ENCODE results near the gene GABPA. TPM values are rescaled to one million over a fixed set of nuclear protein-coding genes. Genes with fewer than 3 reads are reported as not detected.

GABPA gene
- total RNA-seq, 1 donor from 2014 or later: 23.8 TPM

GRCh38 chr21:25752416-25752815 lies 17.6 kb downstream of the GABPA start:
- no peaks in the 10 kb centered on the region for H3K9me3 Mint-ChIP-seq (ENCODE audit: unreplicated experiment)
- DNase-seq (ENCODE audit: extremely low spot score, unreplicated experiment): no peak
- H3K4me1 Mint-ChIP-seq (ENCODE audit: unreplicated experiment): peaks cover 28% of the 10 kb centered on the region
- peak overlapping the region; percentile 66 for H3K27ac Mint-ChIP-seq (ENCODE audit: unreplicated experiment)
- H3K36me3 Mint-ChIP-seq (ENCODE audit: unreplicated experiment): peaks cover 40% of the 10 kb centered on the region
- H3K27me3 Mint-ChIP-seq (ENCODE audit: unreplicated experiment): no peaks in the 10 kb centered on the region
- no peak overlapping the region for H3K4me3 Mint-ChIP-seq (ENCODE audit: unreplicated experiment)
- no peak for TF ChIP-seq CTCF (IDR thresholded peaks at IDR 0.05)

GRCh38 chr21:25756190-25756932 lies 21.6 kb downstream of the GABPA start:
- Mint-ChIP-seq H3K36me3 (ENCODE audit: unreplicated experiment) (peaks cover 54% of the 10 kb centered on the region), H3K4me1 (ENCODE audit: unreplicated experiment) (peaks cover 26% of the 10 kb centered on the region), H3K9me3 (ENCODE audit: unreplicated experiment) (no peaks in the 10 kb centered on the region), H3K27me3 (ENCODE audit: unreplicated experiment) (no peaks in the 10 kb centered on the region), H3K4me3 (ENCODE audit: unreplicated experiment) (no peak overlapping the region), H3K27ac (ENCODE audit: unreplicated experiment) (no peak overlapping the region)
- no peak for DNase-seq (ENCODE audit: extremely low spot score, unreplicated experiment)
- no peak for TF ChIP-seq CTCF (IDR thresholded peaks at IDR 0.05)

- H3K4me3 Mint-ChIP-seq (ENCODE audit: unreplicated experiment): no peak overlapping the region
- no peak for TF ChIP-seq CTCF (IDR thresholded peaks at IDR 0.05)
- no peak overlapping the region for H3K27ac Mint-ChIP-seq (ENCODE audit: unreplicated experiment)
- no peak for DNase-seq (ENCODE audit: extremely low spot score, unreplicated experiment)
- H3K9me3 Mint-ChIP-seq (ENCODE audit: unreplicated experiment): no peaks in the 10 kb centered on the region
- peaks cover 18% of the 10 kb centered on the region for H3K4me1 Mint-ChIP-seq (ENCODE audit: unreplicated experiment)
- H3K27me3 Mint-ChIP-seq (ENCODE audit: unreplicated experiment): no peaks in the 10 kb centered on the region
- H3K36me3 Mint-ChIP-seq (ENCODE audit: unreplicated experiment): peaks cover 55% of the 10 kb centered on the region
These were observed 22.8 kb downstream of the GABPA start for GRCh38 chr21:25757531-25757930.

GRCh38 chr21:25759573-25759972 lies 24.8 kb downstream of the GABPA start:
- no peaks in the 10 kb centered on the region for H3K27me3 Mint-ChIP-seq (ENCODE audit: unreplicated experiment)

More at GRCh38 chr21:25759573-25759972, 24.8 kb downstream of the GABPA start:
- DNase-seq (ENCODE audit: extremely low spot score, unreplicated experiment): no peak
- Mint-ChIP-seq H3K9me3 (ENCODE audit: unreplicated experiment) (no peaks in the 10 kb centered on the region), H3K4me1 (ENCODE audit: unreplicated experiment) (peaks cover 14% of the 10 kb centered on the region), H3K36me3 (ENCODE audit: unreplicated experiment) (peaks cover 55% of the 10 kb centered on the region), H3K27ac (ENCODE audit: unreplicated experiment) (no peak overlapping the region), H3K4me3 (ENCODE audit: unreplicated experiment) (no peak overlapping the region)
- no peak for TF ChIP-seq CTCF (IDR thresholded peaks at IDR 0.05)
